SK-N-SH treated with all-trans-retinoic acid at 6 μM for 48 hours (cell line): ENCODE results near the gene DCPS.

Experiments
- ARNTL ChIP-seq: fragments of 450-650 bp; formaldehyde crosslinking; IDR thresholded peaks from 2 replicates; pipeline ENCODE4 v1.5.0; 2020; ENCODE audit warnings: low read depth, mild to moderate bottlenecking, moderate library complexity, borderline replicate concordance
- GLIS3 ChIP-seq: fragments of 250-450 bp; sonication (Bioruptor Pico); IDR thresholded peaks from 2 replicates; pipeline ENCODE4 v1.5.0; 2020; ENCODE audit warnings: mild to moderate bottlenecking, moderate library complexity
- RARB ChIP-seq: fragments of 250-450 bp; sonication (Bioruptor Pico); IDR thresholded peaks from 2 replicates; pipeline ENCODE4 v1.8.0; 2021; ENCODE audit warnings: mild to moderate bottlenecking, moderate library complexity
- TOX ChIP-seq: fragments of 250-450 bp; sonication (Bioruptor Pico); IDR thresholded peaks from 2 replicates; pipeline ENCODE4 v1.8.0; 2021; ENCODE audit warnings: mild to moderate bottlenecking, moderate library complexity, borderline replicate concordance

DNA sequence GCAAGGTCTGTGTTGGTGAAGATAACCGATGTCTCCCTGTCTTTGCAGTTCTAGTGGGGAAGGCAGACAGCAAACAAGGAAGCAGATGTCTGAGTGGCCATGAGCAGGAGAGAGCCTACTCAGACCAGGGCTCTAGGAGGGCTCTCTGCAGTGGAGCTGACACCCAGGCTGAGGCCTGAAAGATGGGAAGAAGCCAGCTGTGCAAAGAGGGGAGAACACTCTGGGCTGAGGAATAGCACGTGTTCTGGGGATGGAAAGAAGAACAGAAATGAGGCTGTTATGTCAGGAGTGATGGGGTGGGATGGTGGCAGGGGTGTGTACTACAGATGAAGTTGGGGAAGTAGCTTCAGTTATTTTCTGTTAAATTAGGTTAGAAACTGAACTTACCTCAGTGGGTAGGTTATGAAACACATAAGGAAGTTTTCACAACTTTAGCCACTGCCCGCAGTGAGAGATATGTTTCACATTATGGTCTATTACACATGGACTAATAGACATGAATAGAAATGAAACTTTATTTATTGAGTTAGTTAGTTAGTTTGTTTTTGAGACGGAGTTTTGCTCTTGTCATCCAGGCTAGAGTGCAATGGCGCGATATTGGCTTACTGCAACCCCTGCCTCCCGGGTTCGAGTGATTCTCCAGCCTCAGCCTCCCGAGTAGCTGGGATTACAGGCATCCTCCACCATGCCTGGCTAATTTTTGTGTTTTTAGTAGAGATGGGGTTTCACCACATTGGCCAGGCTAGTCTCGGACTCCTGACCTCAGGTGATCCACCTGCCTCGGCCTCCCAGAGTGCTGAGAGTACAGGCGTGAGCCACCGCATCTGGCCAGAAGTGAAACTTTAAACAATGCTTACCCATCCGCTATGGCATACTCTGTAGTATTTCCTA, 7.8 kb downstream of the DCPS start:
- TF ChIP-seq RARB: no peak
- no peak for TF ChIP-seq ARNTL (CRISPR knock-in tag)
- no peak for TF ChIP-seq TOX (CRISPR knock-in tag)
- no peak for TF ChIP-seq GLIS3
